HG02623 (cell line): ENCODE results near the gene C11orf86.
"Not testable (repeated sequence)": the region's sequence is repeated elsewhere in the genome, so short reads cannot be mapped to it uniquely, and the experiment has no call there.

Experiments
- ATAC-seq: cut with Tn5 transposase; IDR thresholded peaks from one replicate; pipeline ENCODE4 v1.9.1; 2021; ENCODE audit warnings: moderate library complexity; ENCODE audit not compliant: unreplicated experiment

C11orf86 gene

GRCh38 chr11:66988741-66989140, 13.6 kb downstream of the C11orf86 start:
- not testable (repeated sequence) for ATAC-seq

- not testable (repeated sequence) for ATAC-seq
Measured at GRCh38 chr11:66989360-66989759, 14.3 kb downstream of the C11orf86 start.

- no peak for ATAC-seq
Measured at GRCh38 chr11:66992041-66992440, 16.9 kb downstream of the C11orf86 start.

GRCh38 chr11:66996609-66997273, 21.6 kb downstream of the C11orf86 start:
- no peak for ATAC-seq

GRCh38 chr11:66999555-66999954, 24.5 kb downstream of the C11orf86 start:
- no peak for ATAC-seq

GRCh38 chr11:67001332-67001731, 26.2 kb downstream of the C11orf86 start:
- no peak for ATAC-seq

- no peak for ATAC-seq
Measured at GRCh38 chr11:67002297-67002913, 27.3 kb downstream of the C11orf86 start.

- no peak for ATAC-seq
Measured at GRCh38 chr11:67002921-67003411, 27.9 kb downstream of the C11orf86 start.

GRCh38 chr11:67005200-67005599, 30.1 kb downstream of the C11orf86 start:
- not testable (repeated sequence) for ATAC-seq

- no peak for ATAC-seq
Measured at GRCh38 chr11:67006029-67006884, 31.2 kb downstream of the C11orf86 start.

GRCh38 chr11:67007126-67007525, 32.0 kb downstream of the C11orf86 start:
- ATAC-seq, result no peak

GRCh38 chr11:67010296-67010905, 35.3 kb downstream of the C11orf86 start:
- ATAC-seq, result no peak

GRCh38 chr11:67013511-67014045, 38.5 kb downstream of the C11orf86 start:
- no peak for ATAC-seq

GRCh38 chr11:67014343-67014742, 39.2 kb downstream of the C11orf86 start:
- no peak for ATAC-seq

- no peak for ATAC-seq
Measured at GRCh38 chr11:67015048-67015447, 39.9 kb downstream of the C11orf86 start.

GRCh38 chr11:67016550-67016949, 41.4 kb downstream of the C11orf86 start:
- no peak for ATAC-seq

- no peak for ATAC-seq
Measured at GRCh38 chr11:67020949-67021348, 45.8 kb downstream of the C11orf86 start.

GRCh38 chr11:67022341-67022933, 47.3 kb downstream of the C11orf86 start:
- ATAC-seq, result no peak

- ATAC-seq, result no peak
Measured at GRCh38 chr11:67022961-67023956, 48.2 kb downstream of the C11orf86 start, which contains the start of gene SYT12. TSS of gene SYT12 (plus strand) at chr11:67023134. CDS start at chr11:67030145, 7,011 bp downstream.
